ENCODE measurements around the gene CTNNA3.

CTNNA3 gene

GRCh38 chr10:66204838-66205237, 1491.2 kb downstream of the CTNNA3 start:
- no peak for TF ChIP-seq CTCF (IDR thresholded peaks at IDR 0.05; ENCODE audit: low read depth, low read length)
- in situ Hi-C loops (cut with HindIII; ENCODE audit: low sequenced_read_pairs), result no loop called here
- DNase-seq (ENCODE audit: low read depth, low spot score), result no peak

GRCh38 chr10:66202101-66202500, 1493.9 kb downstream of the CTNNA3 start:
- no peak for TF ChIP-seq CTCF (IDR thresholded peaks at IDR 0.05; ENCODE audit: low read depth, low read length)
- no peak overlapping the region for H3K4me3 ChIP-seq (ENCODE audit: low read depth, low read length)
- no peak for DNase-seq (ENCODE audit: low read depth, low spot score)
- in situ Hi-C loops (cut with HindIII; ENCODE audit: low sequenced_read_pairs), result no loop called here

More at GRCh38 chr10:66204838-66205237, 1491.2 kb downstream of the CTNNA3 start:
- H3K4me3 ChIP-seq (ENCODE audit: low read depth, low read length), result no peak overlapping the region

- no peak overlapping the region for H3K4me3 ChIP-seq (ENCODE audit: low read depth, low read length)
- DNase-seq (ENCODE audit: low read depth, low spot score), result no peak
- in situ Hi-C loops (cut with HindIII; ENCODE audit: low sequenced_read_pairs), result no loop called here
- no peak for TF ChIP-seq CTCF (IDR thresholded peaks at IDR 0.05; ENCODE audit: low read depth, low read length)
Observed at GRCh38 chr10:66192162-66192831, 1503.7 kb downstream of the CTNNA3 start.

GRCh38 chr10:66190413-66190812, 1505.6 kb downstream of the CTNNA3 start:
- no peak for DNase-seq (ENCODE audit: low read depth, low spot score)
- in situ Hi-C loops (cut with HindIII; ENCODE audit: low sequenced_read_pairs), result no loop called here
- TF ChIP-seq CTCF (IDR thresholded peaks at IDR 0.05; ENCODE audit: low read depth, low read length), result no peak
- no peak overlapping the region for H3K4me3 ChIP-seq (ENCODE audit: low read depth, low read length)

- no peak overlapping the region for H3K4me3 ChIP-seq (ENCODE audit: low read depth, low read length)
- no peak for DNase-seq (ENCODE audit: low read depth, low spot score)
- in situ Hi-C loops (cut with HindIII; ENCODE audit: low sequenced_read_pairs), result no loop called here
- no peak for TF ChIP-seq CTCF (IDR thresholded peaks at IDR 0.05; ENCODE audit: low read depth, low read length)
Observed at GRCh38 chr10:66189271-66189670, 1506.7 kb downstream of the CTNNA3 start.

GRCh38 chr10:66187053-66187733, 1508.8 kb downstream of the CTNNA3 start:
- in situ Hi-C loops (cut with HindIII; ENCODE audit: low sequenced_read_pairs), result no loop called here
- no peak for TF ChIP-seq CTCF (IDR thresholded peaks at IDR 0.05; ENCODE audit: low read depth, low read length)
- no peak overlapping the region for H3K4me3 ChIP-seq (ENCODE audit: low read depth, low read length)
- no peak for DNase-seq (ENCODE audit: low read depth, low spot score)
